Psoas muscle (tissue), 8 donors: ENCODE data around the gene MYO1H. TPM values are rescaled to one million over a fixed set of nuclear protein-coding genes. Genes with fewer than 3 reads are reported as not detected.
A peak's percentile ranks its signal among the peaks of the same experiment; 100 is the strongest.

ENCODE experiments used
- ATAC-seq, 4 donors: fragments of 200-7000 bp; cut with Tn5 transposase; one replicate each; pipeline ENCODE4 v1.9.1; 2020; ENCODE audit warnings: moderate library complexity in 3 of 4, mild to moderate bottlenecking in 2 of 4
- DNase-seq, 2 donors: peaks; one replicate each; pipeline ENCODE4 v3.0.0-alpha.2; 2020
- H3K27ac ChIP-seq: fragments of 200-600 bp; one replicate; pipeline ENCODE4 v1.8.0; 2022
- H3K27me3 ChIP-seq, 3 donors: fragments of 200-600 bp in 1 of 3; one replicate each; pipeline versions ENCODE4 v1.6.1 to v1.8.0; 2013 to 2022; ENCODE audit warnings: low read length in 2 of 3, mild to moderate bottlenecking in 2 of 3, moderate library complexity in 1 of 3; ENCODE audit not compliant: insufficient read depth in 3 of 3
- H3K36me3 ChIP-seq, 2 donors: fragments of 200-600 bp in 1 of 2; one replicate each; pipeline versions ENCODE4 v1.6.1 to v1.8.0; 2013 to 2022; ENCODE audit warnings: low read depth in 1 of 2, mild to moderate bottlenecking in 1 of 2, moderate library complexity in 1 of 2; ENCODE audit not compliant: insufficient read depth in 1 of 2
- H3K4me1 ChIP-seq: fragments of 200-600 bp; one replicate; pipeline ENCODE4 v1.8.0; 2022
- H3K4me3 ChIP-seq: fragments of 200-600 bp; one replicate; pipeline ENCODE4 v1.8.0; 2022; ENCODE audit warnings: mild to moderate bottlenecking
- H3K9me3 ChIP-seq: fragments of 200-600 bp; one replicate; pipeline ENCODE4 v1.8.0; 2022
- WGBS, 3 donors: extraction: QIAGEN DNeasy Blood & Tissue Kit; methylation state at CpG; one replicate each; pipeline versions ENCODE4 v1.1.6 to v1.1.7; 2013; 5-methylcytosine and 5-hydroxymethylcytosine counted together
- intact Hi-C, 2 donors: fragments of 100-400 bp; cut with DNase I; formaldehyde crosslinking; loops; one replicate each; pipeline versions ENCODE4 v1.11.0 to v1.14.2; 2022
- polyA plus RNA-seq, 3 donors: library from polyadenylated mRNA; stranded (reverse); fragments of 200-250 nt; gene quantifications; one replicate each; pipeline ENCODE4 v1.2.3, GENCODE V29; 2013
- total RNA-seq, 4 donors: library from RNA; stranded (reverse); fragmentation: NEBNext Ultra II Directional in 2 of 4; extraction: Animal tissue kit (Norgen Biotek cat#: 25700) in 2 of 4; gene quantifications; one replicate each; pipeline versions ENCODE4 v1.2.1 to v1.2.4, GENCODE V29; 2021 to 2023
- TF ChIP-seq, protein P1 (sequence below): fragments of 200-600 bp; IDR thresholded peaks from one replicate; pipeline ENCODE4 v1.8.0; 2022; ENCODE audit warnings: antibody characterized with exemption
- donor health status: healthy with polysubstance abuse.
- donor health status: DM: no; HTN: no; CAD: no; lungs with moderate emphysema.
- donor health status: Bipolar disorder and iron deficiency.
- donor health status: healthy.
- donor health status: DM: yes; HTN: yes; CAD: no.
- donor health status: DM: no; HTN: no; CAD: no.
- donor health status: DM: no; HTN: no; CAD: no.
- donor health status: DM: yes; HTN: yes; CAD: no.

MYO1H gene
- total and polyA plus RNA-seq, 7 donors, result 0.10 TPM; not detected in 6

DNA sequence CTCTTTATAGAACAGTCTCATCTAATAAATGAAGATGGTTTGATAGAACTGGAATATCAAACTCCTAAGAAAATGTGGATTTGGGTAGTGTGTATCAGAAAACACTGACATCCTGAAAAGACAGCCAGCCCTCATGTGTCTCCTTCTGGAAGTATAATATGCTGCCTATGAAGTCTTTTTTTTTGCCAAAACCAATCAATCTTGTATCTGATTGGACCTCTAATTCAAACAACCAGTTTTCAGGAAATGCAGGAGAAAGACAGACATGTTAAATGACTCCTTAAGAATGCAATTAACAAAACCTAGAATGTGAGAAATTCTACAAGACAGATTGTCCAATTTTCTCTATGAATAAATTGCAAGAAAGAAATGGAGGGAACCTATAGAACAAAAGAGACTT lies 34.3 kb downstream of the MYO1H start:
- Histone ChIP-seq H3K4me3 (no peak overlapping the region), H3K36me3 (no peaks in the 10 kb centered on the region), H3K27ac (no peak overlapping the region), H3K9me3 (no peaks in the 10 kb centered on the region), H3K27me3 (peaks cover 0 to 5% (median 0%) of the 10 kb centered on the region in 3 donors), H3K4me1 (no peaks in the 10 kb centered on the region)
- intact Hi-C loops, result no loop called here
- no peak for ATAC-seq
- DNase-seq, result no peak
- TF ChIP-seq, protein P1, sequence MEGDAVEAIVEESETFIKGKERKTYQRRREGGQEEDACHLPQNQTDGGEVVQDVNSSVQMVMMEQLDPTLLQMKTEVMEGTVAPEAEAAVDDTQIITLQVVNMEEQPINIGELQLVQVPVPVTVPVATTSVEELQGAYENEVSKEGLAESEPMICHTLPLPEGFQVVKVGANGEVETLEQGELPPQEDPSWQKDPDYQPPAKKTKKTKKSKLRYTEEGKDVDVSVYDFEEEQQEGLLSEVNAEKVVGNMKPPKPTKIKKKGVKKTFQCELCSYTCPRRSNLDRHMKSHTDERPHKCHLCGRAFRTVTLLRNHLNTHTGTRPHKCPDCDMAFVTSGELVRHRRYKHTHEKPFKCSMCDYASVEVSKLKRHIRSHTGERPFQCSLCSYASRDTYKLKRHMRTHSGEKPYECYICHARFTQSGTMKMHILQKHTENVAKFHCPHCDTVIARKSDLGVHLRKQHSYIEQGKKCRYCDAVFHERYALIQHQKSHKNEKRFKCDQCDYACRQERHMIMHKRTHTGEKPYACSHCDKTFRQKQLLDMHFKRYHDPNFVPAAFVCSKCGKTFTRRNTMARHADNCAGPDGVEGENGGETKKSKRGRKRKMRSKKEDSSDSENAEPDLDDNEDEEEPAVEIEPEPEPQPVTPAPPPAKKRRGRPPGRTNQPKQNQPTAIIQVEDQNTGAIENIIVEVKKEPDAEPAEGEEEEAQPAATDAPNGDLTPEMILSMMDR, result no peak

DNA sequence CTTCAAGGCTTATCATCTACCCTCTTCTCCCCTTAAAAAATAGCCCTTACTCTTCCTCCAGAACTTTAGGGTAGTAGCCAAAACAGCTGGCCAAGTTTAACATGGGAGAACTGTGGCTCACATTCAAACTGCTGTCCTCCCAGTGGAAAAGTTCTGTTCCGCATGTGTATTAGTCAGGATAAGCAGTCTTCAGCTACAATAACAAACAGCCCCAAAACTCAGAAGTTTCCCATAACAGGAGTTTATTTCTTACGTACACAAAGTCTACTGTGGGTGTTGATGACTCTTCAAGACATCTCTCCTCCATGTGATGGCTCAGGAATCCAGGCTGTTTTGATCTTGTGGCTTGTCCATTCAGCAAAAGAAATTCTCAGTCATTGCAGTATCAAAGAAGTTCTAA lies 35.5 kb downstream of the MYO1H start:
- 80 to 89% (median 82%) methylated on average over 2 of the region's 2 CpGs for WGBS, 3 donors
- intact Hi-C loops, result no loop called here
- Histone ChIP-seq H3K27ac (no peak overlapping the region), H3K36me3 (no peaks in the 10 kb centered on the region), H3K9me3 (no peaks in the 10 kb centered on the region), H3K4me3 (no peak overlapping the region), H3K4me1 (no peaks in the 10 kb centered on the region), H3K27me3 (peaks cover 0 to 5% (median 0%) of the 10 kb centered on the region in 3 donors)
- DNase-seq, result no peak
- TF ChIP-seq, protein P1, result no peak
- no peak for ATAC-seq

DNA sequence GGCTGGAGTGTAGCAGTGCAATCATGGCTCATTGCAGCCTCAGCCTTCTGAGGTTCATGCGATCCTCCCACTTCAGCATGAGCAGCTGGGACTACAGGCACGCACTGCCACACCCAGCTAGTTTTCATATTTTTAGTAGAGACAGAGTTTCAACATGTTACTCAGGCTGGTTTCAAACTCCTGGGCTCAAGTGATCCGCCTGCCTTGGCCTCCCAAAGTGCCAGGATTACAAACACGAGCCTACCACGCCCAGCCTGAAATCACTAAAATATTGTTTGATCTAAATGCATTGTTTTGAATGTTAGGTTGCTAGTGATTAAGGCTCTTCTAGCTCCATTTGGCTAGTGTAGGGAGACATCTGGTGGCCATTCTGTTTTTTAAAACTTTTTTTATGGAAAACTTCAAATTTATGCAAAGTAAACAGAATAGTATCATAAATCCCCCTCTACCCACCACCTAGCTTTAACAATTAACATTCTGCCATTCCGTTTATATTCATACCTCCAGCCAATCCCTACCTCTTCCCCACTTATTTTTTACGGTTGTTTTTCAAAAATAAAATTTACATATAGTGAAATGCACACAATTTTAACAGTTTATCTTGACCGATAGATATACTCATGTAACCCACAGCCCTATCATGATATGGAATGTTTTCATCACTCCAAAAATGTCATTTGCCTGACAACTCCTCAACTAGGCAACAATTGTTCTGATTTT lies 37.8 kb downstream of the MYO1H start:
- peaks cover 0 to 5% (median 2%) of the 10 kb centered on the region in 3 donors for H3K27me3 ChIP-seq
- no peaks in the 10 kb centered on the region for H3K36me3 ChIP-seq
- intact Hi-C loops, result loop anchor here (2.0 to 5.0 kb wide), 3 partner anchors 113 to 273 kb away; no protein-coding TSS in a partner anchor
- H3K4me1 ChIP-seq, result no peaks in the 10 kb centered on the region
- H3K4me3 ChIP-seq, result no peak overlapping the region
- ATAC-seq (peak in 2 of 4 donors; percentile 72 to 91), DNase-seq (peak; percentile 29 to 61)
- TF ChIP-seq, protein P1, result peak; percentile 53
- WGBS, 3 donors, result 20 to 26% (median 22%) methylated on average over 8 of the region's 8 CpGs
- no peaks in the 10 kb centered on the region for H3K9me3 ChIP-seq
- H3K27ac ChIP-seq, result no peak overlapping the region

DNA sequence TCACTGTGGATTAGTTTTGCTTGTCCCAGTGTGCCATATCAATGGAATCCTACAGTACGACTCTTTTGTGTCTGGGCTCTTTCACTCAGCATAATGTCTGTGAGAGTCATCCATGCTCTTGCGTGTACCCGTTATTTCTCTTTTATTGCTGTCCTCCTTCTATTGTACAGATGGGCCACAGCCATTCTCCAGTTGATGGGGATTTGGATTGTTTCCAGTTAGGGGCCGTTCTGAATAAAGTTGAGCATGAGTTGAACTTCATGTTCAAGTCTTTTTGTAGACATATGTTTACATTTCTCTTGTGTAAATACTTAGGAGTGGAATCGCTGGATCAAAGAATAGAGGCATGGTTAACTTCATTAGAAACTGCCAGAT lies 38.3 kb downstream of the MYO1H start:
- Histone ChIP-seq H3K4me1 (no peaks in the 10 kb centered on the region), H3K4me3 (no peak overlapping the region), H3K9me3 (no peaks in the 10 kb centered on the region), H3K27me3 (peaks cover 0 to 5% (median 2%) of the 10 kb centered on the region in 3 donors), H3K27ac (no peak overlapping the region), H3K36me3 (no peaks in the 10 kb centered on the region)
- no peak for DNase-seq
- ATAC-seq, result no peak
- TF ChIP-seq, protein P1, result no peak
- 33 to 40% (median 35%) methylated on average over 5 of the region's 5 CpGs for WGBS, 3 donors
- intact Hi-C loops, result loop anchor here (5.0 kb wide), 2 partner anchors 114 to 274 kb away; no protein-coding TSS in a partner anchor
